Suprapubic skin (tissue), 4 donors: ENCODE data around the gene RNF182.

Source experiments
- POLR2A ChIP-seq, 2 donors: fragments of 450-650 bp; IDR thresholded peaks; one replicate each; pipeline ENCODE4 v1.6.1; 2017; ENCODE audit warnings: antibody characterized with exemption in 2 of 2, mild to moderate bottlenecking in 2 of 2, moderate library complexity in 2 of 2
- POLR2AphosphoS5 ChIP-seq, 3 donors: sonication (generic); formaldehyde crosslinking; IDR thresholded peaks; one replicate each; pipeline ENCODE4 v1.6.1; 2017; ENCODE audit warnings: antibody characterized with exemption in 3 of 3
- TF ChIP-seq, protein P1 (sequence below), 2 donors: fragments of 200-600 bp in 1 of 2; fragments of 450-650 bp in 1 of 2; sonication (generic) in 1 of 2; IDR thresholded peaks; one replicate each; pipeline ENCODE4 v1.5.1; 2016 to 2019; ENCODE audit warnings: antibody characterized with exemption in 2 of 2, mild to moderate bottlenecking in 1 of 2, moderate library complexity in 1 of 2

DNA sequence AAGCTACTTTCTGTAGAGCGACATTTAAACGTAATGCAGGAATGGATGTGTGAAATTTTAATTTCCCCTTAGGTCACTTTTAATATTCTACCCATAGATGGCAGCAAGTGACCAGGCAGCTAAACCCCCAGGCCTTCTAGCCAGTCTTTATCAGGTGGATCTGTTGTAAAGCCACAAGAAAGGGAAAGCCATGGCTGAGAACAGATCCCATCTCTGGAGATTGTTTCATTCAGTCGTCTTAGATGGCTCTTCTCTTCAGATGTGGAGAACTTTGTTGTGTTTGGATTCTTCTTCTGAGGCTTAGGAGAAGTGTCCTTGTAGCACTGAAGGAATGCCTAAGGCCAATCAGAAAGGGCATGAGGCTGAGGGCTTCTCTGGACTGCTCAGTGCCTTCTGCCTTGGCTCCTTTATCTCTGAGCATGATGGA lies 15.8 kb upstream of the RNF182 start:
- TF ChIP-seq, protein P1, sequence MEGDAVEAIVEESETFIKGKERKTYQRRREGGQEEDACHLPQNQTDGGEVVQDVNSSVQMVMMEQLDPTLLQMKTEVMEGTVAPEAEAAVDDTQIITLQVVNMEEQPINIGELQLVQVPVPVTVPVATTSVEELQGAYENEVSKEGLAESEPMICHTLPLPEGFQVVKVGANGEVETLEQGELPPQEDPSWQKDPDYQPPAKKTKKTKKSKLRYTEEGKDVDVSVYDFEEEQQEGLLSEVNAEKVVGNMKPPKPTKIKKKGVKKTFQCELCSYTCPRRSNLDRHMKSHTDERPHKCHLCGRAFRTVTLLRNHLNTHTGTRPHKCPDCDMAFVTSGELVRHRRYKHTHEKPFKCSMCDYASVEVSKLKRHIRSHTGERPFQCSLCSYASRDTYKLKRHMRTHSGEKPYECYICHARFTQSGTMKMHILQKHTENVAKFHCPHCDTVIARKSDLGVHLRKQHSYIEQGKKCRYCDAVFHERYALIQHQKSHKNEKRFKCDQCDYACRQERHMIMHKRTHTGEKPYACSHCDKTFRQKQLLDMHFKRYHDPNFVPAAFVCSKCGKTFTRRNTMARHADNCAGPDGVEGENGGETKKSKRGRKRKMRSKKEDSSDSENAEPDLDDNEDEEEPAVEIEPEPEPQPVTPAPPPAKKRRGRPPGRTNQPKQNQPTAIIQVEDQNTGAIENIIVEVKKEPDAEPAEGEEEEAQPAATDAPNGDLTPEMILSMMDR (IDR thresholded peaks at IDR 0.05): peak; percentile 58 to 75
- TF ChIP-seq POLR2A (IDR thresholded peaks at IDR 0.05) (no peak), POLR2AphosphoS5 (IDR thresholded peaks at IDR 0.05) (no peak)
